UCSD-AML1 (cell line): ENCODE measurements around the gene PTPN2.
A peak's percentile ranks its signal among the peaks of the same experiment; 100 is the strongest.

Experiments used
- DNase-seq: peaks from one replicate; lab custom pipeline; 2025; ENCODE audit not compliant: unreplicated experiment; lab: John Stamatoyannopoulos, UW

PTPN2 gene

DNA sequence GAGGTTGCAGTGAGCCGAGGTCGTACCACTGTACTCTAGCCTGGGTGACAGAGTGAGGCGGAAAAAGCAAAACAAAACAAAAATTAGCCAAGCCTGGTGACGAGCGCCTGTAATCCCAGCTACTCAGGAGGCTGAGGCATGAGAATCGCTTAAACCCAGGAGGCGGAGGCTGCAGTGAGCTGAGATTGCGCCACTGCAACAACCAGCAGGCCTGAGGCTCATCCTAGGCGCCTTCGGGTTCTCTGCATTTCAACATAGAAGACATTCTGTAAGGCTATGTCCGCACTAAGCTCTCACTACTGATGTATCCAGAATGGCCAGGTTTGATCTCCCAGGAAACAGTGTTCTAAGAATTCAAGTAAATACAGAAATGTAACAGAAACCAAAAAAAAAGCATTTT, 23.5 kb downstream of the PTPN2 start:
- DNase-seq: no peak

- DNase-seq: no peak
These were observed 25.0 kb downstream of the PTPN2 start for GRCh38 chr18:12858991-12859390.

- DNase-seq: no peak
These were observed 26.0 kb downstream of the PTPN2 start for GRCh38 chr18:12857991-12858544.

DNA sequence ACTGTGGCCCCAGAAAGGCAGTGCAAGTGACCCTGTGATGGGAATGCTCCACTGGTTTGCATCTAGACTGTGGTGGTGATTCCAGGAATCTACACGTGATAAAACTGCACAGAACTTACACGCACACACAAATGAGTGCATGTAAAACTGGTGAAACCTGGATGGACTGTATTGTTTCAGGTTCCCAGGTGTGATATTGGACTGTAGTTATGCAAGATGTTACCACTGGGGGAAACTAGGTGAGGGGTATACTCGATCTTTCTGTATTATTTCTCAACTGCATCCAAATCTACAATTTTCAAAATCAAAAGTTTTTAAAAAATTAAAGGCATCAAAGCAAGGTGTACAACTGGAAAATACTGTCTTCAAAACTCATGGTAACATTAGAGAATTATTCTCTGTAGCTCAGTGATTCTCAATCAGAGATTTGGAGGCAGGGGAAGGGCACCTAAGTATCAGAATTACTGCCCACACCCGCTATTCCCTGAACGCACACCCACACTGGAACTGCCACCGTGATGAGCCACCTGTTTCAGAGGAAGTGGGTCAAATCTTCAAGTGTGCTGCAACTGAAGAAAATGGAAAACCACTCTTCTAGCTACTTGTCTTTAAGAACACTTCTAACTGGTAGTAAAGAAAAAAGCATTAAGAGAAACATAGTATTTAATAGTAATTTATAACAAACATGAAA, 26.7 kb downstream of the PTPN2 start:
- no peak for DNase-seq

DNA sequence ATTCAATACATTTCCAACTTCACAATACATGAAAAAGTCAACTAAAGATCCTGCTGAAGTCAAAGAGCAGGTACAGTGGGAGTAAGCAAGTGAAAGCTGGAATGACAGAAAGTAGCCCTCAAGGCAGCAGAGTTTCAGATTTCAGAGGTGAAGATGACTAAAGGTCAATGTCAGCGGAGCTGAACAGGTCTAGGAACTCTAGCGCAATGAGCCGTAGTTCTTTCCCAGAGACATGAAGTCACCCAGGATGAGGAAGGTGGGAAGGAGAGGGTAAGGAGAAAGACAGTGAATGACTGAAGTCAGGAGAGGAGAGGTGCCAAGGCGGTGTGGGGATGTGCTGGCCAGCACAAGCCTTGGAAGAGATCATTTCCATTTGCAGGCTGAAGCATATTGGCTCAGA, 28.1 kb downstream of the PTPN2 start:
- no peak for DNase-seq

- no peak for DNase-seq
These were observed 31.3 kb downstream of the PTPN2 start for GRCh38 chr18:12852566-12853315.

DNA sequence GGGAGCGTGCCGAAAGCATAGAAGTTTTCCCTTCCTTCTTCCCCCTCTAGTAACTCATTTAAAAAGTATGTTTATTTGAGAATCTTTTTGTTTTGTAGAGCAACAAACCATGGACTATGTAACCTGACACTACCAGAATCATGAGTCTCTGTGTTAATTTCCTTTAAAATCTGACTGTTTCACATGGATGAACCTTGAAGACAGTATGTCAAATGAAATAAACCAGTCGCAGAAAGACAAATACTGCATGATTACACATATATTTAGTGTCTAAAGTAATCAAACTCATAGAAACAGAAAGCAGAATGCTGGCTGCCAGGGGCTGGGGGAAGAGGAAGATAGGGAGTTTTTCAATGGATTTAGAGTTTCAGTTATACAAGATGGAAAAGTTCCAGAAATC, 32.3 kb downstream of the PTPN2 start:
- DNase-seq: no peak

DNA sequence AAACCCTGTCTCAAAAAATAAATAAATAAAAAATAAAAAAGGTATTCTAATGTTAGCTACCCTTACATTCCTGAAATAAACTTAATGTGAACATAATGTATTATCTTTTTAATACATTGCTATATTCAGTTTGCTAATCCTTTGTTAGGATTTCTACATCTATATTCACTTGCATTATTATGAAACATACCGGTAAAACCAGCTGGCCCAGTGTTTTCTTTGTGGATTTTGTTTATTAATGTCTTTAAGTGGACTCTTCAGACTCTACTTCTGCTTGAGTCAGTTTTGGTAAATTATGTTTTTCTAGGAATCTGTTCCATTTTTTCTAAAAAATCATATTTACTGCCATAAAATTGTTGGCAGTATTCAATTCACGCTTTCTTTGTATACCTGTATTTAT, 34.5 kb downstream of the PTPN2 start:
- DNase-seq: no peak

GRCh38 chr18:12848405-12848804, 35.6 kb downstream of the PTPN2 start:
- DNase-seq: no peak

- no peak for DNase-seq
These were observed 39.6 kb downstream of the PTPN2 start for GRCh38 chr18:12844391-12844790.

GRCh38 chr18:12843420-12844350, 40.4 kb downstream of the PTPN2 start:
- DNase-seq: no peak

GRCh38 chr18:12842459-12843380, 41.3 kb downstream of the PTPN2 start:
- DNase-seq: no peak

- DNase-seq: no peak
These were observed 43.0 kb downstream of the PTPN2 start for GRCh38 chr18:12841070-12841469.

DNA sequence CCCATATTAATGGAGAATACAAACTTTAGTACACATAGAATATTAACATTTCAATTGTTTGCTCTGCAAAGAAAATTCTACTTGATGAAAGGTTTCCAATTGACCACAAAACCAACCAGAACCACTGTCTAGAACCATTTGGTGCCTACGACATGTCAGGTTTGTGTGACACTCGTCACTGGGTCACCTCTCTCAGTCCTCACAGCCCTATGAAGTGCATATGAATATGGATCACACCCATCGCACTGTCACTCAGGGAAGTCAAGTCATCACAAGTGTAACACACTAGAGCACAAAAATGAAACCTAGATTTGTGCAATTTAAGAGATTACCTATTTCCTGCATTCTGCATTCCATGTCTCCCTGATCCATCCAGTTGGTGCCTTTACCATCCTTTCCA, 43.7 kb downstream of the PTPN2 start:
- DNase-seq: no peak

GRCh38 chr18:12839526-12840196, 44.4 kb downstream of the PTPN2 start:
- no peak for DNase-seq

- DNase-seq: no peak
These were observed 44.9 kb downstream of the PTPN2 start for GRCh38 chr18:12839057-12839525.

DNA sequence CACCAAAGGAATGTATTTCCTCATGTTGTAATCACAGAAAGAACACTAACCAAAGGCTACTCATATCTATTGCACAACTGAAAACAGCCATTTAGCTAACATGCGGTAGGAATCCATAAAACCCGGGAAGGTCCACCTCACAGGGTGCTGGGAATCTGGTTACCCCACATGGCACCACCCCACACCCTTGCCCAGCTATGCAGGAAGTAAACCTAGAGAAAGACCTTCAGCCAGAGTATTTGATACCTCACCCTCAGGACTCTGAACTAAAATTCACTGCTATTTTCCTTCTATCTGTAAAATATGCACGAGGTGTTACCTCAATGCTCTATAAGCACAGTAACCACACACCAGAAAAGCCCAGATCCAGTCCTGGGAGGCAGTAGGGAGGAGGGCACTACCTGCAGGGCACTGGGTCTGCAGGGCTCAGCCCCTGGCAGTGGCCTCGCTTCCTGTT, 45.8 kb downstream of the PTPN2 start:
- peak; percentile 13 for DNase-seq

GRCh38 chr18:12837747-12838146, 46.3 kb downstream of the PTPN2 start:
- no peak for DNase-seq

DNA sequence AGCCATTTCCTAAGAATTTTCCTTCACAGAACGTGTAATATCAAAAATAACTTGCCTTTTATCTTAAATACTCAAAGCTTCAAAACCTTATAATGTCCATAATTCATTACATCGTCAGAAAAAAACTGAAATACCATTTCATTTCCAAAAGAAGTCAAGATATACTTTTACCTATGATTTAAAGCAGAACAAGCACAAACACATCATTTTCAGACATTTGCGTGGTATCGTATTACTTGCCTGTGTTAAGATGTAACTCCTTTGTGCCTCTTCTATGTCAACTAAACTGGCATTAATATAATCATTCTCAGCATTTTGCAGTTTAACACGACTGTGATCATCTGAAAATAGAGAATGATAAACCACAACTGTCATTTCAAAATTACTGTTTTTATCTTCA, 47.5 kb downstream of the PTPN2 start:
- no peak for DNase-seq
